BLaER1 treated with 17β-estradiol and CSF1 and Interleukin-3, amounts not matched to agents 10 nM and 100 nM (cell line): ENCODE results near the gene AP3M1.

Source experiments
- H3K27ac ChIP-seq, 11 experiments: shearing (Covaris generic); formaldehyde crosslinking; 2 replicates each; pipeline ENCODE4 v1.8.1; 2022
- H3K27me3 ChIP-seq, 11 experiments: shearing (Covaris generic); formaldehyde crosslinking; 2 replicates each; pipeline ENCODE4 v1.8.1; 2022
- H3K36me3 ChIP-seq, 11 experiments: shearing (Covaris generic); formaldehyde crosslinking; 2 replicates each; pipeline ENCODE4 v1.8.1; 2022
- H3K4me1 ChIP-seq, 10 experiments: shearing (Covaris generic); formaldehyde crosslinking; 2 replicates each; pipeline ENCODE4 v1.8.1; 2022
- H3K4me2 ChIP-seq, 11 experiments: shearing (Covaris generic); formaldehyde crosslinking; 2 replicates each; pipeline ENCODE4 v1.8.1; 2022
- H3K4me3 ChIP-seq, 10 experiments: shearing (Covaris generic); formaldehyde crosslinking; 2 replicates each; pipeline ENCODE4 v1.8.1; 2022
- H3K9ac ChIP-seq, 11 experiments: shearing (Covaris generic); formaldehyde crosslinking; 2 replicates each; pipeline ENCODE4 v1.8.1; 2022
- H3K9me3 ChIP-seq, 11 experiments: shearing (Covaris generic); formaldehyde crosslinking; replicated peaks in 1 of 11; 2 replicates each; pipeline ENCODE4 v1.8.1; 2022
- H4K20me1 ChIP-seq, 11 experiments: shearing (Covaris generic); formaldehyde crosslinking; 2 replicates each; pipeline ENCODE4 v1.8.1; 2022
- Cebpa-rat ChIP-seq, 11 experiments: shearing (Covaris generic); IDR thresholded peaks; 2 replicates each; pipeline ENCODE4 v1.8.1; 2022

AP3M1 gene

DNA sequence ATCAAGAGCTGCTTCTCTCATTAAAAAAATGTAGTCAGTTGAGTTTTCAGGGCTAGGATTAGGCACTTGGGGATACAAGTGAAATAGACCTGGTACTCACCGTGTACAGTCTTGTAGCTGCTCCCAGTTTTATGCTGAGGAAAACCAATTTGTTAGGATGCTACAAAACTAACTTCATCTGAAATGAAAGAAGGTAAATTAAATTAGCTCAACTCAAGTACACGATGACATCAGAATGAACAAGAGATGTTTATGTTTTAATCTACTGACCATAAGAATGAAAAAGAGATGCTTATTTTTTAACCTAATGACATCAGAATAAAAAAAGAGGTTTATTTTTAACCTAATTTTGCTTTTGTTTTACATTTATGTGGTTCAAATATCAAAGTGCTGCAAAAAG lies 73.7 kb downstream of the AP3M1 start:
- peaks cover 26 to 62% (median 38%) of the 10 kb centered on the region in 10 experiments for H3K4me1 ChIP-seq
- no peak overlapping the region for H3K4me3 ChIP-seq
- H3K27me3 ChIP-seq, result no peaks in the 10 kb centered on the region
- peaks cover 0 to 15% (median 3%) of the 10 kb centered on the region in 11 experiments; a peak in 8 of 22 replicates for H4K20me1 ChIP-seq
- H3K36me3 ChIP-seq, result peaks cover 33 to 74% (median 49%) of the 10 kb centered on the region in 11 experiments
- H3K9me3 ChIP-seq, result no peaks in the 10 kb centered on the region
- H3K9ac ChIP-seq, result no peak overlapping the region
- TF ChIP-seq Cebpa-rat (IDR thresholded peaks at IDR 0.05), result no peak
- H3K27ac ChIP-seq, result no peak overlapping the region
- 0 out of 22 replicates have a peak overlapping the region, but pooled peaks of 1 of the 11 experiments have one; percentile 57 for H3K4me2 ChIP-seq

DNA sequence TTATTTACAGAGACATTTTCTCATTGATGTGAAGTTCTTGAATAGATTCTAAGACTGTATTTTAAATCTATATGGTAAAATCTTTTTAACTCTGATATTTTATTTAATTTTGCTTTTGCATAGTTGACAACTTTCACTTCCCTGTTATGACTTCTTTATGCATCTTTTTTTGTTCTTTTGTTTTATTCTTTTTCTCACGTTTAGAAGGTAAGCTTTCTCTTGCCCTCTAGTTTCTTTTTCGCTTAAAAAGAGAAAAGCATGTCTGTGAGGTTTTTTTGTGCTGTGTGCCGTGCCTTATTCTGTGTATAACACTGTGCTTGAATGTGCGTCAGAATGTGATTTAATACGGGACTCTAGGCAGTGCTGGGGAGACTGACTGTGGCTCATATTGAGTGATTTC lies 74.7 kb downstream of the AP3M1 start:
- Histone ChIP-seq H3K4me2 (peak overlapping the region in 3 of 11 experiments; percentile 29 to 57 (median 52); a peak in 6 of 22 replicates), H3K27me3 (no peaks in the 10 kb centered on the region), H3K4me3 (no peak overlapping the region), H3K36me3 (peaks cover 43 to 78% (median 55%) of the 10 kb centered on the region in 11 experiments), H3K4me1 (peaks cover 26 to 59% (median 36%) of the 10 kb centered on the region in 10 experiments), H3K27ac (no peak overlapping the region), H3K9me3 (no peaks in the 10 kb centered on the region), H4K20me1 (peaks cover 0 to 15% (median 0%) of the 10 kb centered on the region in 11 experiments; a peak in 6 of 22 replicates), H3K9ac (no peak overlapping the region)
- no peak for TF ChIP-seq Cebpa-rat (IDR thresholded peaks at IDR 0.05)

DNA sequence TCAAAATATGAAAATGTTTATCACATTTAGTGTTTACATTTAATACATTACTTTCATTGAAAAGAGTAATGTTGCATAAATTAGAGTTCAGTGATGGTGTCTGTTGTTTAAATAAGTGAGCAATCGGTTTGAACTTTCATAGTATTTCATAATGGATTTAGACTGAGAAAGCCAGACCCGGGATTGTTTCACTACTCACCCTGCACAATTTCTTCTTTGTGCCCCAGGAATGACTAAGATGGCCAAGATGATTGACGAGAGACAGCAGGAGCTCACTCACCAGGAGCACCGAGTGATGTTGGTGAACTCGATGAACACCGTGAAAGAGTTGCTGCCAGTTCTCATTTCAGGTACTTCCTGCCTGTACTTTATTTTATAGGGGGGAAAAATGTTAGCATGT lies 78.1 kb downstream of the AP3M1 start:
- H3K9me3 ChIP-seq, result no peaks in the 10 kb centered on the region

DNA sequence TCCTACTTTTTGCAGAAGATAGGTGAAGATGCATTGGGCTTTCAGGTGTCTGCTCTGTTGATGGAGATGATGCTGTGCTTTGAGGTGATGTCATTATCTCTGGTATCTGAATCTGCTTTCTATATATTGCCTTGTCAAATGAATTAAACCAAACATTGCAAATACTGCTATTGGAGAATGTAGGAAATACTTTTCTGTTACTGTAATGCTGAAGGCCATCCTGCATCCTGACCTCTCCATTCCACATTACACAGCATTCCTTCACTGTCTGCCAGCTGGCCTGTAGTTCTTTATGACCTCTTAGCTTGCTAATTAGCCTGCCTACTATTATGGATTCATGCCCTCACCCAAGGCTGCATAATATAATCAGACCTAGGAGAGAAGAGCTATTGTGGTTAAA lies 79.5 kb downstream of the AP3M1 start:
- Histone ChIP-seq H3K4me3 (no peak overlapping the region), H3K9me3 (no peaks in the 10 kb centered on the region), H3K4me2 (no peak overlapping the region), H3K9ac (no peak overlapping the region), H3K27me3 (no peaks in the 10 kb centered on the region), H3K27ac (no peak overlapping the region), H4K20me1 (peaks cover 0 to 10% (median 1%) of the 10 kb centered on the region in 11 experiments; a peak in 6 of 22 replicates), H3K36me3 (peaks cover 47 to 90% (median 61%) of the 10 kb centered on the region in 11 experiments), H3K4me1 (peaks cover 0 to 13% (median 0%) of the 10 kb centered on the region in 10 experiments; a peak in 8 of 20 replicates)
- no peak for TF ChIP-seq Cebpa-rat (IDR thresholded peaks at IDR 0.05)

More for the DNA sequence above, 78.1 kb downstream of the AP3M1 start:
- Histone ChIP-seq H3K4me3 (no peak overlapping the region), H4K20me1 (peaks cover 0 to 15% (median 4%) of the 10 kb centered on the region in 11 experiments; a peak in 6 of 22 replicates), H3K27me3 (no peaks in the 10 kb centered on the region), H3K27ac (no peak overlapping the region), H3K4me1 (peaks cover 2 to 26% (median 3%) of the 10 kb centered on the region in 10 experiments; a peak in 14 of 20 replicates), H3K36me3 (peaks cover 47 to 91% (median 64%) of the 10 kb centered on the region in 11 experiments), H3K4me2 (no peak overlapping the region), H3K9ac (no peak overlapping the region)
- TF ChIP-seq Cebpa-rat (IDR thresholded peaks at IDR 0.05), result no peak
